PC-3 (cell line): Measurements from ENCODE around the gene DCAF4. TPM values are rescaled to one million over a fixed set of nuclear protein-coding genes. Genes with fewer than 3 reads are reported as not detected.

Experiments
- ATAC-seq: fragments of 200-7000 bp; cut with Tn5 transposase; 2 replicates; pipeline ENCODE4 v1.9.1; 2020; ENCODE audit warnings: mild to moderate bottlenecking, moderate library complexity
- BruUV-seq: library from RNA; stranded (reverse); fragments of 400-500 nt; replicated peaks from 2 replicates; lab custom pipeline; 2021; lab: Mats Ljungman, UMichigan
- CTCF ChIA-PET: fragments of 300-600 bp; sonication (Branson Sonifier 250); formaldehyde crosslinking; loops from one replicate; lab custom pipeline; 2022; ENCODE audit warnings: antibody characterized with exemption; lab: Charles Lee
- POLR2A ChIA-PET: fragments of 300-600 bp; sonication (Branson Sonifier 250); formaldehyde crosslinking; loops from one replicate; lab custom pipeline; 2022; ENCODE audit warnings: antibody characterized with exemption; ENCODE audit not compliant: unreplicated experiment; lab: Charles Lee
- DNase-seq: peaks from one replicate; pipeline ENCODE4 v3.0.0-alpha.2; 2015
- H2AFZ ChIP-seq: fragments of 300-600 bp; sonication (generic); 2 replicates; pipeline ENCODE4 v1.6.0; 2016; ENCODE audit warnings: antibody characterized with exemption, low read length
- H3F3A ChIP-seq: fragments of 300-600 bp; sonication (generic); one replicate; pipeline ENCODE4 v1.6.0; 2017; ENCODE audit warnings: antibody characterized with exemption, low read length, control low read depth, mild to moderate bottlenecking; ENCODE audit not compliant: unreplicated experiment
- H3K27ac ChIP-seq: fragments of 300-600 bp; sonication (generic); 2 replicates; pipeline ENCODE4 v1.5.1; 2016; ENCODE audit warnings: mild to moderate bottlenecking, low read length
- H3K27me3 ChIP-seq: fragments of 300-600 bp; sonication (generic); 2 replicates; pipeline ENCODE4 v1.6.1; 2016; ENCODE audit warnings: low read length, mixed read lengths
- H3K36me3 ChIP-seq: fragments of 300-600 bp; sonication (generic); 2 replicates; pipeline ENCODE4 v1.6.1; 2016; ENCODE audit warnings: low read depth, mixed run types, low read length, mixed read lengths
- H3K4me1 ChIP-seq: fragments of 300-600 bp; sonication (generic); 2 replicates; pipeline ENCODE4 v1.5.1; 2016; ENCODE audit warnings: low read length; ENCODE audit not compliant: insufficient read depth
- H3K4me2 ChIP-seq: fragments of 300-600 bp; sonication (generic); 2 replicates; pipeline ENCODE4 v1.6.0; 2016; ENCODE audit warnings: low read length
- H3K4me3 ChIP-seq: fragments of 300-600 bp; sonication (generic); 2 replicates; pipeline ENCODE4 v1.5.1; 2016; ENCODE audit warnings: mild to moderate bottlenecking, low read length, mixed read lengths
- H3K79me2 ChIP-seq: fragments of 300-600 bp; sonication (generic); 2 replicates; pipeline ENCODE4 v1.6.1; 2017; ENCODE audit warnings: low read length, mixed read lengths
- H3K9ac ChIP-seq: fragments of 300-600 bp; sonication (generic); 2 replicates; pipeline ENCODE4 v1.6.0; 2016; ENCODE audit warnings: mild to moderate bottlenecking, low read length
- H3K9me2 ChIP-seq: fragments of 300-600 bp; sonication (generic); replicated peaks from 2 replicates; pipeline ENCODE4 v1.6.1; 2016; ENCODE audit warnings: mixed run types, low read length, mixed read lengths
- H3K9me3 ChIP-seq: fragments of 300-600 bp; sonication (generic); 2 replicates; pipeline ENCODE4 v1.6.1; 2016; ENCODE audit warnings: low read length, mixed read lengths
- H4K20me1 ChIP-seq: fragments of 300-600 bp; sonication (generic); 2 replicates; pipeline ENCODE4 v1.6.1; 2016; ENCODE audit warnings: low read length, mixed read lengths
- EZH2 ChIP-seq: fragments of 300-600 bp; sonication (generic); IDR thresholded peaks from one replicate; pipeline ENCODE4 v1.6.1; 2017; ENCODE audit warnings: antibody characterized with exemption, mild to moderate bottlenecking, low read length; ENCODE audit not compliant: unreplicated experiment
- EZH2phosphoT487 ChIP-seq: fragments of 300-600 bp; sonication (generic); IDR thresholded peaks from 2 replicates; pipeline ENCODE4 v1.6.1; 2018; ENCODE audit warnings: mild to moderate bottlenecking, antibody characterized with exemption, low read length, borderline replicate concordance
- intact Hi-C: fragments of 100-400 bp; cut with micrococcal nuclease; formaldehyde crosslinking; loops from 2 replicates; pipeline ENCODE4 v1.9.0; 2023
- total RNA-seq: library from RNA; depleted of rRNA; stranded (reverse); fragments of >200 nt; gene quantifications from 2 replicates; pipeline ENCODE4 v1.2.3, GENCODE V29; 2014
- TF ChIP-seq, protein P1 (sequence below): fragments of 300-600 bp; sonication (generic); conservative IDR thresholded peaks from 2 replicates; pipeline ENCODE4 v1.5.1; 2017; ENCODE audit warnings: antibody characterized with exemption, low read depth, mild to moderate bottlenecking, low read length

Gene DCAF4
- total RNA-seq, 1 experiment from 2014 or later, result 55.8 TPM

GRCh38 chr14:72980863-72981262, 54.6 kb downstream of the DCAF4 start:
- H3K9me3 ChIP-seq, result no peaks in the 10 kb centered on the region
- H2AFZ ChIP-seq, result no peak overlapping the region
- H3K27ac ChIP-seq, result no peak overlapping the region
- H3K4me1 ChIP-seq, result no peaks in the 10 kb centered on the region
- intact Hi-C loops, result no loop called here
- no peak for TF ChIP-seq EZH2
- TF ChIP-seq EZH2phosphoT487, result no peak
- TF ChIP-seq, protein P1, sequence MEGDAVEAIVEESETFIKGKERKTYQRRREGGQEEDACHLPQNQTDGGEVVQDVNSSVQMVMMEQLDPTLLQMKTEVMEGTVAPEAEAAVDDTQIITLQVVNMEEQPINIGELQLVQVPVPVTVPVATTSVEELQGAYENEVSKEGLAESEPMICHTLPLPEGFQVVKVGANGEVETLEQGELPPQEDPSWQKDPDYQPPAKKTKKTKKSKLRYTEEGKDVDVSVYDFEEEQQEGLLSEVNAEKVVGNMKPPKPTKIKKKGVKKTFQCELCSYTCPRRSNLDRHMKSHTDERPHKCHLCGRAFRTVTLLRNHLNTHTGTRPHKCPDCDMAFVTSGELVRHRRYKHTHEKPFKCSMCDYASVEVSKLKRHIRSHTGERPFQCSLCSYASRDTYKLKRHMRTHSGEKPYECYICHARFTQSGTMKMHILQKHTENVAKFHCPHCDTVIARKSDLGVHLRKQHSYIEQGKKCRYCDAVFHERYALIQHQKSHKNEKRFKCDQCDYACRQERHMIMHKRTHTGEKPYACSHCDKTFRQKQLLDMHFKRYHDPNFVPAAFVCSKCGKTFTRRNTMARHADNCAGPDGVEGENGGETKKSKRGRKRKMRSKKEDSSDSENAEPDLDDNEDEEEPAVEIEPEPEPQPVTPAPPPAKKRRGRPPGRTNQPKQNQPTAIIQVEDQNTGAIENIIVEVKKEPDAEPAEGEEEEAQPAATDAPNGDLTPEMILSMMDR, result no peak
- no peaks in the 10 kb centered on the region for H3K79me2 ChIP-seq
- H3K4me3 ChIP-seq, result no peak overlapping the region
- H3K9me2 ChIP-seq, result no peaks in the 10 kb centered on the region
- H3K36me3 ChIP-seq, result no peaks in the 10 kb centered on the region
- no peaks in the 10 kb centered on the region for H3K27me3 ChIP-seq
- no peak overlapping the region for H3K9ac ChIP-seq
- ChIA-PET POLR2A (no interaction called here), CTCF (no interaction called here)
- DNase-seq, result no peak
- H4K20me1 ChIP-seq, result no peaks in the 10 kb centered on the region
- BruUV-seq, result no TSS peak
- ATAC-seq, result no peak
- H3F3A ChIP-seq, result no peaks in the 10 kb centered on the region
- H3K4me2 ChIP-seq, result no peak overlapping the region

DNA sequence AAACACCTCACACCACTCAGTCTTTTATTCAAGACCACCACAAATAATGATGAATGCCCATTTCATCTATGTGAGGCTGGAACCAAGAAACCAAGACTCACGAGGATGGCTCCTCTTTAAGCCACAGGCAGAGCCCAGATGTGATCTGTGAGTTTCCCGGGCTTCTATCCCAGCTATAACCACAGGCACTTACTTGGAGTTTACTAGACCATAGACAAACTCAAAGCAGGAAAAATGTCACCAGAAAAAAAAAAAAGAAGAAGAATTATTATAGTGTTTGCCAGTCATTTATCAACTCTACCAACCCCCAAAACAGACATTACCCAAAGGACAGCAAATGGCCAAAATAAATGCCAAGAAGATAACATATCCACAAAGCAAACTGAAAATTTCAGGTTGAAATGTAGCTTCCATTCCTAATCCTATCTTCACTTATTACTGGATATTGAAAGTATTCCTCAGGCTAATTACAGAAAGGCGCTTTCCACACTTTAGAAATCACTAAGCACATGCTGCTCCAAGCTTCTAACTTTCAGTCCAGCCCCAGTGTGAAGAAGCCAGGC, 56.0 kb downstream of the DCAF4 start:
- Histone ChIP-seq H3K4me1 (no peaks in the 10 kb centered on the region), H3K4me2 (no peak overlapping the region), H3K9ac (no peak overlapping the region), H3F3A (no peaks in the 10 kb centered on the region), H3K36me3 (no peaks in the 10 kb centered on the region; the same call in 1 of the 2 replicates), H3K9me2 (no peaks in the 10 kb centered on the region), H4K20me1 (no peaks in the 10 kb centered on the region), H3K9me3 (no peaks in the 10 kb centered on the region), H3K27me3 (no peaks in the 10 kb centered on the region), H2AFZ (no peak overlapping the region), H3K4me3 (no peak overlapping the region), H3K27ac (no peak overlapping the region), H3K79me2 (no peaks in the 10 kb centered on the region)
- TF ChIP-seq, protein P1, result no peak
- TF ChIP-seq EZH2phosphoT487, result no peak
- intact Hi-C loops, result no loop called here
- BruUV-seq, result no TSS peak
- DNase-seq (no peak), ATAC-seq (no peak)
- POLR2A ChIA-PET, result interaction anchor here (0.5 to 0.6 kb wide), 3 partner anchors 44 to 822 kb away, joined by 4 read pairs; no protein-coding TSS in a partner anchor
- CTCF ChIA-PET, result no interaction called here

- Histone ChIP-seq H4K20me1 (no peaks in the 10 kb centered on the region), H3F3A (no peaks in the 10 kb centered on the region), H3K4me1 (no peaks in the 10 kb centered on the region), H3K4me2 (no peak overlapping the region), H3K27ac (no peak overlapping the region), H2AFZ (no peak overlapping the region), H3K9ac (no peak overlapping the region), H3K79me2 (no peaks in the 10 kb centered on the region), H3K27me3 (no peaks in the 10 kb centered on the region), H3K9me3 (no peaks in the 10 kb centered on the region), H3K4me3 (no peak overlapping the region), H3K9me2 (no peaks in the 10 kb centered on the region), H3K36me3 (no peaks in the 10 kb centered on the region; the same call in 1 of the 2 replicates)
- TF ChIP-seq EZH2 (no peak), EZH2phosphoT487 (no peak)
- TF ChIP-seq, protein P1, result no peak
- no TSS peak for BruUV-seq
- CTCF ChIA-PET, result no interaction called here
- DNase-seq (no peak), ATAC-seq (no peak)
- intact Hi-C loops, result no loop called here
- POLR2A ChIA-PET, result no interaction called here
Measured at GRCh38 chr14:72986214-72986613, 60.0 kb downstream of the DCAF4 start.
